ENCODE measurements around the gene ANKRD18B. TPM values are rescaled to one million over a fixed set of nuclear protein-coding genes. Genes with fewer than 3 reads are reported as not detected.
"Not testable (repeated sequence)": the region's sequence is repeated elsewhere in the genome, so short reads cannot be mapped to it uniquely, and the experiment has no call there.

Gene ANKRD18B
- total RNA-seq, 2 donors from 2014 or later, result not detected

DNA sequence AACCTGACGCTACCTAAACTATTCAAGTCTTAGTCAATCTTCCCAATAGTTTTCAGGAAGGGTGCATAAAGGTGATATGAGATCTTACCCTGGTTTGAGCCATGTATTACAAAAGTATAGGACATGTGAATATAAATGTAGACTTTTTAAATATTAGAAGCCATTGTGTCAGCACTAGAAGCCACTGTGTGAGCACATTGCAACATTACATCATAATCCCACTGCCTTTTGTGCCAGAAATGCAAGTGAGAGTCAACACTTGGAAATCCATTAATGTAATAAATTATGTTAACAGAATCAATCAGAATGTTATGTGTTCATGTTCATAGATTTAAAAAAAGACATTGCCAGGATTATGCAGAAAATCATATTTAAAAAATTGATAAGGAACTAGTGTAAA is 7.7 kb upstream of the ANKRD18B start:
- H3K9me3 ChIP-seq; ATAC-seq (ENCODE audit: insufficient number of reproducible peaks, low FRiP score, low read depth); DNase-seq (ENCODE audit: low spot score); H3K36me3 ChIP-seq; H3K27ac ChIP-seq; H3K4me1 ChIP-seq (ENCODE audit: control insufficient read depth in 1 of 2, low read depth in 2 of 2); H3K4me3 ChIP-seq; H3K27me3 ChIP-seq (replicated peaks; ENCODE audit: insufficient read depth): not testable (repeated sequence)

DNA sequence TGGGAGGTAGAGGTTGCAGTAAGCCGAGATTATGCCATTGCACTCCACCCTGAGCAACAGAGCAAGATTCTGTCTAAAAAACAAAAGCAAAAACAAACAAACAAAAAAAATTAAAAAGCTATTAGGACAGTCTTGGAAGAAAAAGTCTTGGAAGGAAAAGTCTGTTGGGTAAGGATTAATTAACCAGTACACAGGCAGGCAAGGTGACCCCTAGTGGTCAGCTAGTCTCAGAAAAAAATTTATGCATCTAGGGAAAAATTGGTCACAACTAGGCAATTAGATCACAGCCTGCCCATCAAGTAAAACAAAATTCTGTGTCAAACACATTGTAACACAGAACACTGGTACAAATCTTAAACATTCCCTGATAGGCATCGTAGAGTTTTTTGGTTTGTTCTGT is 6.7 kb upstream of the ANKRD18B start:
- H3K36me3 ChIP-seq, result no peaks in the 10 kb centered on the region
- TF ChIP-seq, protein P1, sequence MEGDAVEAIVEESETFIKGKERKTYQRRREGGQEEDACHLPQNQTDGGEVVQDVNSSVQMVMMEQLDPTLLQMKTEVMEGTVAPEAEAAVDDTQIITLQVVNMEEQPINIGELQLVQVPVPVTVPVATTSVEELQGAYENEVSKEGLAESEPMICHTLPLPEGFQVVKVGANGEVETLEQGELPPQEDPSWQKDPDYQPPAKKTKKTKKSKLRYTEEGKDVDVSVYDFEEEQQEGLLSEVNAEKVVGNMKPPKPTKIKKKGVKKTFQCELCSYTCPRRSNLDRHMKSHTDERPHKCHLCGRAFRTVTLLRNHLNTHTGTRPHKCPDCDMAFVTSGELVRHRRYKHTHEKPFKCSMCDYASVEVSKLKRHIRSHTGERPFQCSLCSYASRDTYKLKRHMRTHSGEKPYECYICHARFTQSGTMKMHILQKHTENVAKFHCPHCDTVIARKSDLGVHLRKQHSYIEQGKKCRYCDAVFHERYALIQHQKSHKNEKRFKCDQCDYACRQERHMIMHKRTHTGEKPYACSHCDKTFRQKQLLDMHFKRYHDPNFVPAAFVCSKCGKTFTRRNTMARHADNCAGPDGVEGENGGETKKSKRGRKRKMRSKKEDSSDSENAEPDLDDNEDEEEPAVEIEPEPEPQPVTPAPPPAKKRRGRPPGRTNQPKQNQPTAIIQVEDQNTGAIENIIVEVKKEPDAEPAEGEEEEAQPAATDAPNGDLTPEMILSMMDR (IDR thresholded peaks at IDR 0.05), result peak; percentile 45
- H3K4me1 ChIP-seq (ENCODE audit: control insufficient read depth in 1 of 2, low read depth in 2 of 2), result no peaks in the 10 kb centered on the region
- no peak overlapping the region for H3K27ac ChIP-seq
- H3K9me3 ChIP-seq, result no peaks in the 10 kb centered on the region
- H3K27me3 ChIP-seq (replicated peaks; ENCODE audit: insufficient read depth), result no peaks in the 10 kb centered on the region
- no peak overlapping the region for H3K4me3 ChIP-seq
- DNase-seq (ENCODE audit: low spot score) (no peak), ATAC-seq (ENCODE audit: insufficient number of reproducible peaks, low FRiP score, low read depth) (no peak)

- not testable (repeated sequence) for H3K27ac ChIP-seq; H3K36me3 ChIP-seq; H3K27me3 ChIP-seq (replicated peaks; ENCODE audit: insufficient read depth); H3K4me1 ChIP-seq (ENCODE audit: control insufficient read depth in 1 of 2, low read depth in 2 of 2); ATAC-seq (ENCODE audit: insufficient number of reproducible peaks, low FRiP score, low read depth); DNase-seq (ENCODE audit: low spot score); H3K4me3 ChIP-seq; H3K9me3 ChIP-seq
These were observed 6.0 kb upstream of the ANKRD18B start for GRCh38 chr9:33517934-33518577.

- not testable (repeated sequence) for ATAC-seq (ENCODE audit: insufficient number of reproducible peaks, low FRiP score, low read depth); H3K27me3 ChIP-seq (replicated peaks; ENCODE audit: insufficient read depth); H3K36me3 ChIP-seq; H3K9me3 ChIP-seq; H3K27ac ChIP-seq; H3K4me3 ChIP-seq; DNase-seq (ENCODE audit: low spot score)
- peaks cover 3 to 15% of the 10 kb centered on the region in 2 donors for H3K4me1 ChIP-seq (ENCODE audit: control insufficient read depth in 1 of 2, low read depth in 2 of 2)
These were observed 2.2 kb upstream of the ANKRD18B start for GRCh38 chr9:33521861-33522260.

DNA sequence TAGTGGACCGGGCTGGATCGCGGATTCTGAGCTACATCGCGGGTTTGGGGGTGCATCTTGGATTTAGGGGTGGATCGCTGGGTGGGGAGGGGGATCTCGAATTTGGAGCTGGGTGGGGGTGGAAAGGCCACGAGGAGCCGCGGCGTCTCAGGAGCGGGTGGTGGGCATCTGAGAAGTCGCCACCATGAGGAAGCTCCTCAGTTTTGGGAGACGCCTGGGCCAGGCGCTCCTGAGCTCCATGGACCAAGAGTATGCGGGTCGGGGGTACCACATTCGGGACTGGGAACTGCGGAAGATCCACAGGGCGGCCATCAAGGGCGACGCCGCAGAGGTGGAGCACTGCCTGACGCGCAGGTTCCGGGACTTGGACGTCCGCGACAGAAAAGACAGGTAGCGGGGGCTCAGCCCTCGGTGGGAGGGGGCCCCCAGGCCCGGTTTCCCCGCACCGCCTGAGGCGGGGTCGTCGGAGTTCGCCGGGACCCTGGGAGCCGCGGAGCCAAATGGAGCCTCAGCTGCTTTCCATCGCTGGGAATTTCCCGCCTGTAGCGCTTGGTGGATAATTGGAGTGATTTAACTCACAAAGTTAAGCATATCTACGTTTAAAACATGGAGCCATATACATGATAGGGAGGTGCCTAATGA is 376 bp downstream of the ANKRD18B start:
- no peak for DNase-seq (ENCODE audit: low spot score)
- TF ChIP-seq, protein P1 (IDR thresholded peaks at IDR 0.05), result no peak
- peaks cover 3 to 15% of the 10 kb centered on the region in 2 donors for H3K4me1 ChIP-seq (ENCODE audit: control insufficient read depth in 1 of 2, low read depth in 2 of 2)
- no peaks in the 10 kb centered on the region for H3K9me3 ChIP-seq
- peaks cover 12% of the 10 kb centered on the region for H3K27me3 ChIP-seq (replicated peaks; ENCODE audit: insufficient read depth)
- H3K4me3 ChIP-seq, result peak overlapping the region; percentile 60
- H3K27ac ChIP-seq, result no peak overlapping the region
- no peak for ATAC-seq (ENCODE audit: insufficient number of reproducible peaks, low FRiP score, low read depth)
- no peaks in the 10 kb centered on the region for H3K36me3 ChIP-seq

- not testable (repeated sequence) for H3K9me3 ChIP-seq; H3K27ac ChIP-seq; ATAC-seq (ENCODE audit: insufficient number of reproducible peaks, low FRiP score, low read depth); H3K36me3 ChIP-seq; DNase-seq (ENCODE audit: low spot score); H3K4me3 ChIP-seq
- Histone ChIP-seq H3K4me1 (ENCODE audit: control insufficient read depth in 1 of 2, low read depth in 2 of 2) (peaks cover 3 to 15% of the 10 kb centered on the region in 2 donors), H3K27me3 (replicated peaks; ENCODE audit: insufficient read depth) (peaks cover 12% of the 10 kb centered on the region)
These were observed 4.0 kb downstream of the ANKRD18B start for GRCh38 chr9:33528069-33528468.

- H3K36me3 ChIP-seq; ATAC-seq (ENCODE audit: insufficient number of reproducible peaks, low FRiP score, low read depth); H3K27me3 ChIP-seq (replicated peaks; ENCODE audit: insufficient read depth); DNase-seq (ENCODE audit: low spot score); H3K4me1 ChIP-seq (ENCODE audit: control insufficient read depth in 1 of 2, low read depth in 2 of 2); H3K4me3 ChIP-seq; H3K27ac ChIP-seq; H3K9me3 ChIP-seq: not testable (repeated sequence)
These were observed 9.9 kb downstream of the ANKRD18B start for GRCh38 chr9:33533958-33534357.

All from thoracic aorta (tissue), 2 donors.